Urothelium cell line (cell line): ENCODE data around the gene GJD3.
A peak's percentile ranks its signal among the peaks of the same experiment; 100 is the strongest.
"Not testable (repeated sequence)": the region's sequence is repeated elsewhere in the genome, so short reads cannot be mapped to it uniquely, and the experiment has no call there.

Source experiments
- DNase-seq: peaks from one replicate; pipeline ENCODE4 v3.0.0; 2011; ENCODE audit warnings: low spot score, mixed read lengths
- FAIRE-seq: peaks from 2 replicates; lab custom pipeline; 2011; peaks lifted over from hg19 to GRCh38; lab: Jason Lieb, UNC

Gene GJD3, protein sequence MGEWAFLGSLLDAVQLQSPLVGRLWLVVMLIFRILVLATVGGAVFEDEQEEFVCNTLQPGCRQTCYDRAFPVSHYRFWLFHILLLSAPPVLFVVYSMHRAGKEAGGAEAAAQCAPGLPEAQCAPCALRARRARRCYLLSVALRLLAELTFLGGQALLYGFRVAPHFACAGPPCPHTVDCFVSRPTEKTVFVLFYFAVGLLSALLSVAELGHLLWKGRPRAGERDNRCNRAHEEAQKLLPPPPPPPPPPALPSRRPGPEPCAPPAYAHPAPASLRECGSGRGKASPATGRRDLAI

DNA sequence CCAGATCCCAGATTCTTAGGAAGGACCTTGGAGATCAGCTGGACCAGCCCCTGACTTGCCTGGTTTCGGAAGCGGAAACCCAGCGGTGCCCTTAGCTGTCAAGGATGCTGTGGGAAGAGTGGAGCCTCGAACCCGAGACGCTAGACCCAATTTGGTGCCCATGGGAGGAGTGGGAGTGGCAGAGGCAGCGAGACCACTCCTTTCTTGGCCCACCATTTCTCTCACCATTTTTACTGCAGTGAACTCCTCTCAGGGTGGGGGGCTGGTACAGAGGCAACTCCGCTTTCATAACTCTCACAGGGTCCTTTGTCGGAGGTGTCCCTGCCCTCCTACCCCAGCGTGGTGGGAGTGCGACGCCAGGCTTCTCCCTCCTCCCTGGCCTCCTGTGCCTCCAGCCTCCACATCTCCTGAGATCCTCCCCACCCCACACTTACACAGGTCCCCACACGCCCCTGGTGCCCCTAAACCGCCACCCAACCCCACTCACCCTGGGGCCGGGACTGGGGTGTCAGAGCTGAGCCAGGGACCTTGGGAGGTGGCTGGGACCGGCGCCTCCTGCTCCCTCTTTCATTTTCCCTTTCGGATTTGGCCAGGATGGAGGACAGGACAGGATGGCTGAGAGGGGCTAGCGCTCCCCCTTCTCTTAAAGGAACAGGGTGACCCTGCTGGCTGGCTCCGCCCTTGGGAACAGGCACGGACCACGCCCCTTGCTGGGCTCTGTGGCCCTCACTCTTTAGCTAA, at the start of gene GJD3:
Gene GJD3, minus strand, starts transcription at position 617 of the 741 bp plus-strand sequence. CDS start 922 bp downstream, outside the sequence.
- DNase-seq: no peak
- FAIRE-seq: no peak

DNA sequence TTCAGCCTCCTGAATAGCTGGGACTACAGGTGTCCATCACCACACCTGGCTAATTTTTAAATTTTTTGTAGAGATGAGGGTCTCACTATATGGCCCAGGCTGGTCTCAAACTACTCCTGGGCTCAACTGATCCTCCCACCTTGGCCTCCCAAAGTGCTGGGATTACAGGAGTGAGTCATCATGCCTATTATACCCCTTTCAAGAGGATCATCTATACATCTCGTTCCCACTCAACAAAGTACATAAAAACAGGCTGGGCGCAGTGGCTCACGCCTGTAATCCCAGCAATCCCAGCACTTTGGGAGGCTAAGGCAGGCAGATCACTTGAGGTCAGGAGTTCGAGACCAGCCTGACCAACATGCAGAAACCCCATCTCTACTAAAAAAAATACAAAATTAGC, 49.8 kb upstream of the GJD3 start:
- not testable (repeated sequence) for DNase-seq, FAIRE-seq

DNA sequence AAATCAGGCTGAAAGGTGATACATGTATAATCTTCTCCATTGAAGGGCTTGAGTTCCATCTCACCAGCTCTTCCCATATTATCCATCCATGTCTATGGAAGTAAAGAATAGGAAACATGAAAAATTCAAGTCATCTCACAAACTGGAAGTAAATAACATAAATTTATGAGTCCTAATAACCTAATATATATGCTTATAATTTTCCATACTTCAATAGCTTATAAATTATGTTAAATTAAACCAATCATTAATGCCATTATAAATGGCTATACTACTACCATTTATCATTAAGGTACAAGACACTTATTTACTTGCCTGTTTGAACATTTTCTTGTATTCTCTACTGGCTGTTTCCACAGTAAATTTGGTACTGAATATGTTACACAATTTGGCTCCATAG, 48.3 kb upstream of the GJD3 start:
- FAIRE-seq: no peak

DNA sequence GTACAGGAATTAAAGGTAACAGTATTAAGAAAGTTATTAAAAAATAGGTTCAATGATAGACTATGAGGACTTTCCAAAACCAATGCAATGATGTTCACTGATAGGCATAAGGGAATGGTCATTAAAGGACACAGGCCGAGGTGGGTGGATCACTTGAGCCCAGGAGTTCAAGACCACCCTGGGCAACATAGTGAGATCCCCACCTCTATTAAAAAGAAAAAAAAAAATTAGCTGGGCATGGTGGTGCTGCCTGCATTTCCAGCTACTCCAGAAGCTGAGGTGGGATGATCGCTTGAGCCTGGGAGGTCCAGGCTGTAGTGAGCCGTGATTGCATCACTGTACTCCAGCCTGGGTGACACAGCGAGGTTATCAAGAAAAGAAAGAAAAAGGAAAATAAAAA, 47.3 kb upstream of the GJD3 start:
- DNase-seq (no peak), FAIRE-seq (no peak)

More for the DNA sequence above, 48.3 kb upstream of the GJD3 start:
- DNase-seq: no peak

DNA sequence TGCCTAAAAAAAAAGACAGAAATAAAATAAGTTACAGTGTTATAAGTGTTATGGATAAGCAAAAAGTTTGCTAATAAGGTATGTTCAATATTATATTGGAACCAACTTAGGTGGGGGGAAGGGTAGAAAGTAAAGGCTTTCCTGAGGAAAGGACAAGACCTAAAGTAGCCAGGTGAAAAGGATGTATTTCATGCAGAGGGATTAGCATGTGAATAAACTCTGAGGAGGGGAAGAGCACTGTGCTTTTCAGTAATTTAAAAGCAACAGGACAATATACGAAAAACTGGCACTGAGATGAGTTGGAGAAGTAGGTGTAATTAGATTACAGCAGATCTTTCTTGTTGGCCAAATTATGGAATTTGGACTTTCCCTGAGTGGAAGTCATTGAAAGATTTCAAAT, 45.5 kb upstream of the GJD3 start:
- DNase-seq (no peak), FAIRE-seq (no peak)

DNA sequence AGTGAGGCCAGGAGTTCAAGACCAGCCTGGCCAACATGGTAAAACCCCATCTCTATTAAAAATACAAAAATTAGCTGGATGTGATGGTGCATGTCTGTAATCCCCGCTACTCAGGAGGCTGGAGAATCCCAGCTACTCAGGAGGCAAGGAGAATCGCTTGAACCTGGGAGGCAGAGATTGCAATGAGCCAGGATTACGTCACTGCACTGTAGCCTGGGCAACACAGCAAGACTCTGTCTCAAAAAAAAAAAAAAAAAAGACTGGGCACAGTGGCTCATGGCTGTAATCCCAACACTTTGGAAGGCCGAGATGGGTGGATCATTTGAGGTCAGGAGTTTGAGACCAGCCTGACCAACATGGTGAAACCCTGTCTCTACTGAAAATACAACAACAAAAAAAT, 45.0 kb upstream of the GJD3 start:
- FAIRE-seq, DNase-seq: not testable (repeated sequence)

DNA sequence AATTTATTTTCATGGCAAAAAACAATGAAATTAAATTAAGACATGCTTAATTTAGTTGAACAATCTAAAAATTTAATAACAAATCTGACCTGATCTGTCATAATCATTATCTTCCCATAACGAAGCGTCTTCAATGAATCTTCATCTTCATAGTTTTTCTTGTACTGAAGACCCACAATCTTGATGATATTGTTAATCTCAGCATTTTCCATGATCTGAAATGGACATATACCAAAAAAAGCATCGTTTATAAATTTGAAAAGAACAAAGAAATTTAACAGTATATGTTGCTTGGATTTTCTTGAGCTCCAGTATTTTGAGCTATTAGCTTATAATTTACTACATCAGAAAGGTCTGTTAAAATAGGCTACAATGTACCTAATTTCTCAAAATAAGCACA, 42.9 kb upstream of the GJD3 start:
- DNase-seq: no peak
- no peak for FAIRE-seq

DNA sequence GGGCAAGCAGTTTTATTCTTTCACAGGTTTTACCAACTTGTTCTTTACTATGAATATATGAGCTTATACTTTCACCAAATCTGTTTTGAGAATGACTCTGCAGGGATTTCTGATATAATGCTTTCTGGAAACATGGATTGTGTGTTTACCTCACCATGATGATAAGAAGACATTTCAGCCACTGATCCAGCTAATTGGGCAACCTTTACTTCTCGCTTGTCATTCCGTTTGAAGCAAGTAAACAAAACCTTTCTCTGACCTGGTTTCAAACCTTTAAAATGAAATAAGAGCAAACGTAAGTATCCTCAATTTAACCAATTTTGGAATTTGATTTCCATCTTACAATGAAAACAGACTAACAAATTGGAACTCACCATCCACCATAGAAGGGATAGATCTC, 39.5 kb upstream of the GJD3 start:
- no peak for DNase-seq

DNA sequence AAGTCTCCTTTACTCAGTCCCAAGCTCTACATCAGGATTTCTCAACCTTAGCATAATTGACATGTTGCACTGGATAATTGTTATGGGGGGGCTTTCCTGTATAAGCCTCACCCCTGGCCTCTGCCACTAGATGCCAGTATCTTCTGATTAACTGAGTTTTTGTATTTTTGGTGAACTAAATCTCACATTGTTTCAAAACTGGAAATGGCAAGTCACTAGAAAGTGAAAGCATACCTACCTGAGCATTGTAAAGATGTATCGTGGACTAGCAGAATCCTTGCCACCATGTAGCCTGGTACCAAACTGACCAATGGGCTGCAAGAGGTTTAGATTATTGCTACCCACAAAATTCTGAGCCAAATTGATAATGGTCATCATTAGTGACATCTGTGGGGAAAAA, 38.1 kb upstream of the GJD3 start:
- no peak for DNase-seq
- no peak for FAIRE-seq

More for the DNA sequence above, 39.5 kb upstream of the GJD3 start:
- no peak for FAIRE-seq

DNA sequence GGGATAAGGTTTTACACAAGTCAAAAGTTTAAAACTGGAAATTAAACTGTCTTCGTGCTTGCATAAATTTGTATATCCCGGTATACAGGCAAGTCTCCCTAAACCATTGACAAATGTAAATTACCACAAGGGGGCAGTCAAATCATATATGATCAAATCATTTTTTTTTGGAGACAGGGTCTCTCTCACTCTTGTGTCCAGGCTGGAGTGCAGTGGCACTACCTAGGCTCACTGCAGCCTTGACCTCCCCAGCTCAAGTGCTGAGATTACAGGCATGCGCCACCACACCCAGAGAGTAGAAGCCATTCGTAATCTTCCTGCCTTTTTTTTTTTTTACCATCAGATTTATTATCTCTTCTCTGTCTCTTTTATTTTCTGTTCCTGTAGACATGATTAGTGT, 34.6 kb upstream of the GJD3 start:
- FAIRE-seq (no peak), DNase-seq (peak; percentile 35)

DNA sequence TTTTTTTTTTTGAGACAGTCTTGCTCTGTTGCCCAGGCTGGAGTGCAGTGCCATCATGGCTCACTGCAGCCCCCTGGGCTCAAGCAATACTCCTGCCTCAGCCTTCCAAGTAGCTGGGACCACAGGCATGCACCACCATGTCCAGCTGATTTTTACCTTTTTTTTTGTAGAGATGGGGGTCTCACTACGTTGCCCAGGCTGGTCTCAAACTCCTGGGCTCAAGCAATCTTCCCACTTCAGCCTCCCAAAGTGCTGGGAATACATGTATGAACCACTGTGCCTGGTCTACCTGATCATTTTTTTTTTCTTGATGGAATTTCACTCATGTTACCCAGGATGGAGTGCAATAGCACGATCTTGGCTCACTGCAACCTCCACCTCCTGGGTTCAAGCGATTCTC, 22.0 kb upstream of the GJD3 start:
- not testable (repeated sequence) for DNase-seq, FAIRE-seq

DNA sequence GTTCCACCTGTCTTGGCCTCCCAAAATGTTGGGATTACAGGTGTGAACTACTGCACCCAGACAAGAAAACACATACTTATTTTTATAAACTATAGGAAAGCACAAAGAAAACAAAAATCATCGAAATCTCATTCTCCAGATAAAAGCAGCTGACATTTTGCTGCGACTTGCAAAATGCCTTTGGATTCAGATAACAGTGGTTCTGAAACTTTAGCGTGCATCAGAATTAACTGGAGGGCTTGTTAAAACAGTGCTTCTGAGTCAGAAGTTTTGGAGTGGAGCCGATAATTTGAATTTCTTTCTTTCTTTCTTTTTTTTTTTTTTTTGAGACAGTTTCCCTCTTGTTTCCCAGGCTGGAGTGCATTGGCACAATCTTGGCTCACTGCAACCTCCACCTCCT, 17.7 kb upstream of the GJD3 start:
- FAIRE-seq (no peak), DNase-seq (no peak)

DNA sequence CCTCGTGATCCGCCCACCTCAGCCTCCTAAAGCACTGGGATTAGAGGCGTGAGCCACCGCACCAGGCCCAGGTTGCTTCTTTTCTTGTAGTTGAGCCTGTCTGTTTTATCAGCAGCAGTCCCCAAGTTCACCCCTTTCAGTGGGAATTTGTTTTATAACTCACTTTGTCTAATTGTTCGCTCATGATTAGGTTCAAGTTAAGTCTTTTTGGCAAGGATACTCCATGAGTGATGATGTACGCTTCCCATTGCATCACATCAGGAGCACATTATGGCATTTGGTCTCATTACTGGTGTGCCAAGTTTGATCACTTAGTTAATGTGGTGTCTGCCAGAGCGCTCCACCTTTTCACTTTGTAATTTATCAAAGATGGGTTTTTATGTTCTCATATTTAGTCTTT, 14.4 kb upstream of the GJD3 start:
- FAIRE-seq (no peak), DNase-seq (no peak)

DNA sequence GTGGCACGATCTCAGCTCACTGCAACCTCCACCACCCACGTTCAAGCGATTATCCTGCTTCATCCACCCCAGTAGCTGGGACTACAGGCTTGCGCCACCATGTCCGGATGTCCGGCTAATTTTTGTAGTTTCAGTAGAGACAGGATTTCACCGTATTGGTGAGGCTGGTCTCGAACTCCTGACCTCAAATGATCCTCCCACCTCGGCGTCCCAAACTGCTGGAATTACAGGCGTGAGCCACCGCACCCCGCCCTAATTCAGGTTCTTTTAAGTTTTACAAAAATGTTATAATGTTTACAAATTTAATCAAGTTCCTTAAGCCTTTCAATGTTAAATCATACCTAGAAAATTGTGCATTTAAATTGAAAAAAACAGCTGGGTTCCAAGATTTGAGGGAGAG, 13.3 kb upstream of the GJD3 start:
- DNase-seq (no peak), FAIRE-seq (no peak)

DNA sequence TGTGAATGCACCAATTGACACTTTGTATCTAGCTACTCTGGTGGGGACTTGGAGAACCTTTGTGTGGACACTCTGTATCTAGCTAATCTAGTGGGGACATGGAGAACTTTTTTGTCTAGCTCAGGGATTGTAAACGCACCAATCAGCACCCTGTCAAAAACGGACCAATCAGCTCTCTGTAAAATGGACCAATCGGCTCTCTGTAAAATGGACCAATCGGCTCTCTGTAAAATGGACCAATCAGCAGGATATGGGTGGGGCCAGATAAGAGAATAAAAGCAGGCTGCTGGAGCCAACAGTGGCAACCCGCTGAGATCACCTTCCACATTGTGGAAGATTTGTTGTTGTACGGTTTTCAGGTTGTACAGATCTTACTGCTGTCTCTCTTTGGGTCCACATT, 12.0 kb upstream of the GJD3 start:
- not testable (repeated sequence) for DNase-seq, FAIRE-seq

DNA sequence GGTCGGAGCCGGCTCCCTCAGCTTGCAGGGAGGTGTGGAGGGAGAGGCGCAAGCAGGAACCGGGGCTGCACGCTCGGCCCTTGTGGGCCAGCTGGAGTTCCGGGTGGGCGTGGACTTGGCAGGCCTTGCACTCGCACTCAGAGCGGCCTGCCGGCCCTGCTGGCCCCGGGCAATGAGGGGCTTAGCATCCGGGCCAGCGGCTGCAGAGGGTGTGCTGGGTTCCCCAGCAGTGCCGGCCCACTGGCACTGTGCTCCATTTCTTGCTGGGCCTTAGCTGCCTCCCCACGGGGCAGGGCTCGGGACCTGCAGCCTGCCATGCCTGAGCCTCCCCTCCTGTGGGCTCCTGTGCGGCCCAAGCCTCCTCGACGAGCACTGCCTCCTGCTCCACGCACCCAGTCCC, 11.2 kb upstream of the GJD3 start:
- not testable (repeated sequence) for DNase-seq, FAIRE-seq

DNA sequence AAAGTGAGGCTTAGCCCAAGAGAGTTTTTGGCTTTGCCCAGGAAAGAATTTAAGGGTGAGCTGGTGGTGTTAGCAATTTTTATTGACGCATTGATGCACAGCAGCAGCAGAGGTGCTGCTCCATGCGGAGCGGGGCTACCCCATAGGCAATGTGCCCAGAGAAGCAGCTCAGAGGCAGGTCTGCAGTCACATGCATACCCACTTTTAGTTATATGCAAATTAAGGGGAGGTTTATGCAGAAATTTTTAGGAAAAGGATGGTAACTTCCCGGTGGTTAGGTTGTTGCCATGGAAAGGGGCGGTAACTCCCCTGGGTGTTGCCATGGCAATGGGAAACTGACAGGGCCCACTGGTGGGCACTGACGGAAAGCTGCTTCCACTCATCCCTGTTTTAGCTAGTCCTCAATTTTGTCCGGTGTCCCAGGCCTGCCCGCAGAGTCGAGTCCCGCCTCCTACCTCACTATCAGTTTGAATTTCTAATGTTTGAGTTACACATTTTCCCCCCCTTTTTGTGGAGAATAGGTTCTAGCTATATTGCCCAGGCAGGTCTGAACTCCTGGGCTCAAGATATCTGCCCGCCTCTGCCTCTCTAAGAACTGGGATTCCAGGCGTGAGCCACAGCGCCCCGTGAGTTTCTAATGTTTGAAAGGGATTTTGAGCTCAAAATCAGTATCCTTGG, 10.4 kb upstream of the GJD3 start:
- FAIRE-seq (no peak), DNase-seq (no peak)

DNA sequence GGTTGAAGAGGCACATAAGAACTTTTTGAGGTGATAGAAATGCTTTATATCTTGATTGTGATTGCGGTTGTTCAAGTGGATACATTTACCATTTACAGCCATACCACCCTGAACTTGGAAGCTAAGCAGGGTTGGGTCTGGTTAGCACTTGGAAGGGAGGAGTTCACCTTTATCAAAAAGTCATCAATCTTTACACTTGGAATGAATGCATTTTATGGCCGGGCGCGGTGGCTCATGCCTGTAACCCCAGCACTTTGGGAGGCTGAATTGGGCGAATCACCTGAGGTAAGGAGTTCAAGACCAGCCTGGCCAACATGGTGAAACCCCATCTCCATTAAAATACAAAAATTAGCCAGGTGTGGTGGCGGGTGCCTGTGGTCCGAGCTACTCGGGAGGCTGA, 9.5 kb upstream of the GJD3 start:
- DNase-seq (no peak), FAIRE-seq (no peak)

DNA sequence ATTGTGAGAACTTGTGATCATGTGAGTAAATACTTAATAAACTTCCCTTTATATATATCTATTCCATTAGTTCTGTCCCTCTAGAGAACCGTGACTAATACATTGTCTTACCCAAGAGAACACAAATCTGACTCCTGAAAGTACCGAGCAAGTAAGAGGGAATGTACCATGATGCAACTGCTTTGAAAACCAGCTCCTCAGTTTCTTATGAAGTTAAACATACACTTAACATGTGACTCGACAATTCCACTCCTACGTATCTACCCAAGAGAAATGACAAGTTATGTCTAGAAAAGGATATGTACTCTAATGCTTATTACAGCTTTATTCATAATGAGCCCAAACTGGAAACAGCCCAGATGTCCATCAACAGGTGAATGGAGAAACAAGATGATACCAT, 8.8 kb upstream of the GJD3 start:
- DNase-seq: no peak
- FAIRE-seq: no peak

DNA sequence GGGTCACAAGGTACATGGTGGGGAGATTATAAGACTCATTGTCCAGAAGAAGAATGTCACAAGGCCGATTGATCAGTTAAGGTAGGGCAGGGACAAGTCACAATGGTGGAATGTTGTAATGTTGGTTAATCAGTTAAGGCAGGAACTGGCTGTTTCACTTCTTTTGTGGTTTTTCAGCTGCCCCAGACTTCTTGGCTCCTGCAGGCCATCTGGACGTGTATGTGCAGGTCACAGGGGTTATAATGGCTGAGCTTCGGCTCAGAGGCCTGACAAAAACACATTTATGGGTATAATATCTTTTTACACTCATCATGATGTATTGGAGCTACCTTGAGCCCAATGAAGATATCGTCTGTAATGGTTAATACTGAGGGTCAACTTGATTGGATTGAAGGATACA, 8.1 kb upstream of the GJD3 start:
- not testable (repeated sequence) for DNase-seq, FAIRE-seq

DNA sequence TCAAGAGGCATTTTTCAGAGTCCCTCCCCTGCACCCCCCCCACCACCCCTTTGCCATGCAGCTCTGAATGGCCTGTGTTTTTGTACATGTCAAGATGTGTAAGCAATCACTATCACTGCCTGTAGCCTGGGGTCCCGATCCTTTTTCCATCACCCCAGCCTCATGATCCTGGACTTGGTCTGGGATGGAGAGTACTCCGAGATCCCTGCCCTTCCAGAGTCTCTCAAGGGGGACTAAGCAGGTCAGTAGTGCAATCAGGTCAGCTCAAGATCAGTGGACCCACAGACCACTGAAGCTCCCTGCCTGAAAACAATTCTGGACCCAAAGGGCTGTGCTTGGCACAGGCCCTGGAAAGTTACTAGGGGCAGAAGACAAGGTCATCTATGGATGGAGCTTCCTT, 7.5 kb upstream of the GJD3 start:
- FAIRE-seq (no peak), DNase-seq (no peak)
